GM18909 (cell line): ENCODE measurements around the gene ITGB5.
"Not testable (repeated sequence)": the region's sequence is repeated elsewhere in the genome, so short reads cannot be mapped to it uniquely, and the experiment has no call there.

Source experiments
- ATAC-seq: cut with Tn5 transposase; IDR thresholded peaks from one replicate; pipeline ENCODE4 v1.9.1; 2021; ENCODE audit warnings: mild to moderate bottlenecking; ENCODE audit not compliant: unreplicated experiment, poor library complexity

The ITGB5 gene

DNA sequence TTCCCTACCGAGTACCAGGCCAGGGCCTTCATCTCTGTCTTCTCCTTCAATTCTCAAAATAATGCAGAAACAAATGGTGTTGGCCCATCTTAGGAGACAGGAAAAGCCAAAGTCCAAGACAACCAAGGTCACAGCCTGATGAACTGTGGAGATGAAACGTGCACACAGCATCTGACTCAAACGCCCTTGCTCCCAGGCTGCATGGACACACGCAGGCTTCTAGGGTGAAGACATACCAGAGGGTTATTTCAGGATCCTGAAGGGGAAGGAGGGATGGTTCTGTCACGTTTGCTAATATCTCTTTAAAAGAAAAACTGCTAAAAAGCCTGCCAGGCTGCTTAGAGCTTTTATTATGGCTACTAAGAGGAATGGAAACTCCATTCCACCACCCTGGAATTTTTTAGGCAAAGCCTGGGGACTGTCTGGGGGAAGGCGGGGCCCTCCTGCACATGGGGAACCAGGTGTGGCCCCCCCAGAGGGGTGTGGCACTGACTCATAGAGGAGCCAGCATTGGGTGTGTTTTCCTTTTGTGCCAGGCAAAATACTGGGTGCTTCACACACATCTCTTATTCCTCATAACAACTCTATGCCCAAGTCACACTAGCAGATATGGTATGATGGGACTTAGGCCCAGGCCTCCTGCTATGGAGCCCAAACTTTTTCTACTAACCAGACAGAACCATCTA is 94.0 kb downstream of the ITGB5 start:
- ATAC-seq: no peak

DNA sequence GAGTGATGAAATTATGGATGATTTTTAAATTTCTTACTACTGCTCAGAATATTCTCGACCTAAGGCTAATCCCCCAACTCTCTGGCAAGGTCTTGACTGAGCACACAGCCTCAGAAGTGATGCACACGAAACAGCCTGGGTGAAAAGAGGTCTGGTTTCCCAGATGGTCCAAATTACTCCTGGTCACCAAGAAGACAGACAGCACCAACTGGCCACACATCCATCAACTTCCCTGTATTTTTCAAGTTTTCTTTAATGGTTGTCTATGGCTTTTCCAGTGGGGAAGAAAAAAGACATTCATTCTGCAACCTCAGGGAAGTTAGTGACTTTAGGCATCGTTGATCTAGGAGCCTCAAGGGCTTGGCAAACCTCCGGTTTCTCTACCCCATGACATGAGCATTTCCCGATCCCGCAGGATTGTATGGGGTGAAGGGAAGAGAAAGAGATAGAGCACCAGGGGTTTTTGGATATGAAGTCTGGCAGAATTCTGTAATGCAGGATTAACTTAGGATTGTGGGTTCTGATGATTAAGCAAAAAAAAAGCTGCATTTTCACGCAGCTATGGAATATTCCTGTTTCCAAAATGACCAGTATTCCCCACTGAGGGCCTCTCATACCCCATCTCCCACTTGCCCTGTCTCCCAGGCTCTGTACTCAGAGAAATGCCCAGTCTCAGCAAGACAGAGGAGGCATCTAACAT is 94.7 kb downstream of the ITGB5 start:
- no peak for ATAC-seq

DNA sequence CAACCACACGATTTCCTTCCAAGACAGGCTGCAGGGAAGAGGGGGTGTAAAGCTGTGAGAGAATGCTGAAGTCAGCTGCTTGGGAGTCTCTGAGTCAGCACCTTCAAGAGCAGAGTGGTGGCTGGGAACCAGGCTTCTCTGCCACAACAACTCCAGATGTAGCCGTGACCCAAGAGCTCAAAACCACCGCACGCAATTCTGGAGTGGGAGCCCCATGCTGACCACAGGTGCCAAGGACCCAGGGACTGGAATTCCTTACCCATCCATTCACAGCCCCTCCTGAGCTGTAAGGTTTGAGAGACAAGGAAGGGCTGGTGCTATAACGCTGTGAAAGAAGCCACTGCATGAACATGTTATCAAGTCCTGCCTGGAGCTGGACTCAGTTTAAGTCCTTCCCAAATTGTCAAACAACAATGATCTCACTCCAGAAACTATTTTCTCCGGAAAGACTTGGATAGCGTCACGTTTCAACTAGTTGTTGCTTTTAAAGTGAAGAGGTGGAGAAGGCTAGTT is 95.5 kb downstream of the ITGB5 start:
- no peak for ATAC-seq

DNA sequence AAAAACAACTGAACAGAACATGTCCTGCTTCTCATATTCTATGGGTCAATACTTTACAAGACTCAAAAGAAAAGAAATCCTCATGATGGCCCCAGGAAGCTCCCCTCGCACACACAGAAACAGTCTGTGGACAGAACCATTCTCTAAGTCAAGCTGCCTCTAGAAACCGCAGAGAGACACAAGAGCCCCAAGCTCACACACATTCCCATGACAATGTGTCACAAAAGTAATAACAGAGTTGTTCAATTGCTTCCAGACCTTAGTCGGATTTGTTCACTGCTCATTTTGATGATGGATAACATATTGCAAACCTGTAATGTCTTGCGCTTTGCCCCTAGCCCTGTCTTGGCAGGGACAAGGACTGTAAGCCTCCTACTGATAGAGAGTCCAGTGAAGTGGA is 96.0 kb downstream of the ITGB5 start:
- no peak for ATAC-seq

DNA sequence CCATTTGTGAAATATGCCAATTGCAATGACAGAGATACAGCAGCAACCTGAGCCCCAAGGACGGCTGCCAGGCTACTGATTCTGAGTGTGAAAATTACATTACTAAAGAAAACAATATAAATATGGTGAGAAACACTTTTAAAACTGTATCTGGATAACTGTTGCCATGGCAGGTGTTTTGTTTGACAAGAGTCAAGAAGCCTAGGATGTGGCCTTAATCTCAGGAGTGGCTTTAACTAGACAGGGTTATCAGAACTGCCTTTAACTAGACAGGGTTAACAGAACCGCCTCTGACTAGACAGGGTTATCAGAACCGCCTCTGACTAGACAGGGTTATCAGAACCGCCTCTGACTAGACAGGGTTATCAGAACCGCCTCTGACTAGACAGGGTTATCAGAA is 98.1 kb downstream of the ITGB5 start:
- not testable (repeated sequence) for ATAC-seq

DNA sequence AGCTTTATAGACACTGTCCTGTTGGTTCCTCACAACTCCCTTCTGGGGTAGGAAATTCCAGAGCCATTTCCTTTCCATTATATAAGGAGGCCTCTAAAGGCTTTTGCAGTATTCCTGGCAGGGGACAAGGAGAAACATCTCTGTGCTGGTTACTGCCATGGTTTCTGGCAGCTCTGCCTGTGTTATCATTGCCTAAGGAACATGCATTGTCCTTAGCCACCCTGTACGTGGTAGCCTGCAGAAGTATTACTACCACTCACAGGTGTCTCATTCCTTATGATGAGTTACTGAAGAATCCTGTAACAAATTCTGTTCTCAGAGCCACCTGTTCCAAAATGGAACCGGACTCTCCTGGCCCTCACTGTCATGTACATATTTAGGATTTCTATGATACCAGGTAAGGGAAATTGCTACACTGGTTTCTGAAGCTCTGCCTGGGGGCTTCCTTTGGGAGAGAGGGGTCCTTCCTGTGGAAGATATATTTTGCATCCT is 98.9 kb downstream of the ITGB5 start:
- no peak for ATAC-seq

DNA sequence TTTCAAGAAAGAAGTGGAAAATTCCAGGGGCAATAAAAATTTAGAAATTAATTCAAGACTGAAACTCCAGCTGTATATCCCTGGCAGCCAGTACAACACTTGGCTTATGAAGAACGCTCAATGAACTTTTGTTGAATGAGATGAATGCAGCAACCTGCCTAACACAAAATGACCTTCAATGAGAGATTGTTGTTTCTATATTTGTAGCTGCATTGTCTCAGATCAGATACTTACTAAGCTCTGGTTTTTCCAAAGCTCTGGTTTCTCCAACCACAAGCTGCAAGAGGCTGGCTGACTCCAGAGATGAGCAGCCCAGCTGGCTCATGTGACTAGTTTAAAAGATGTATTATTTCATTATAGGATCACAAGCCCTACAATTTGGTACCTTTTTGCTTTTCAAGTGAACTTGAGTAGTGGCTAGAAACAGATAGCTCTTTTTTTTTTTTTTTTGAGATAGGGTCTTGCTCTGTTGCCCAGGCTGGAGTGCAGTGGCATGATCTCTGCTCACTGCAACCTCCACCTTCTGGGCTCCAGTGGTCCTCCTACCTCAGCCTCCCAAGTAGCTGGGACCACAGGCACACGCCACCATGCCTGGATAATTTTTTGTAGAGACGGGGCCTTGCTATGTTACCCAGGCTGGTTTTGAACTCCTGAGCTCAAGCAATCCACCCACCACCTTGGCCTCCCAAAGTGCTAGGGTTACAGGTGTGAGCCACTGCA is 99.5 kb downstream of the ITGB5 start:
- ATAC-seq: no peak

DNA sequence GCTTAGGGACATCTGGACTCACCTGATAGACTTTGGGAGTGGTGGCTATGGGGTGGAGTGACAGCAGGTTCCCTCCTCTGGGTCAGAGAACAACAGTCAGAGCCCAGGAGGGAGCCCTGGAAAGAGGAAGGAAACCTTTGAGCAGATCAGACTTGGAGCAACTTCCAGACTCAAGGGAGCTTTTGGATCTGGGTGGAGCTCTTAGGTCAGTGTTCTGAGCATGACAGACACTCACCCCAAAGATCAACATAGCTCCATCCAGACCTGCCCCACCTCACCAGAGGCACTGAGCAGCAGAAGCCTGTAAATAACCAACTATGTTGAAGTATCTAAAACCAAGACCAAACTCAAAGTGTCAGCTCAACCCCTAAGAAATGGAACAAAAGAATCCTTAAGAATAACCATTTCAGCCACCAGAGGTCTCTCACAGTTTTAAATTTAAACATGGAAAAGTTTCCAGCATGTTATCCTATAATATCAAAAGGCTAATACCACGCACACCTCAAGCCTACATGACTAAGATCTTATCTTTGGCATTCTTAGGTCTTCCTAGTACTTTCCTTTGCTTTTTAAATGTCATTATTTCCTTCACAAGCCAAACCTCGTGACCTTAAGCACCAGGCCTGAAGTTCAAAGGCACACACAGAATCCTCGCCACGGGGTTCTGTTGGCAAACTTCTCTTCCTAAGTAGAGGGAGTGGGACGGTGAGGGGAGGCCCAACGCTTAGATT is 100.5 kb downstream of the ITGB5 start:
- ATAC-seq: no peak

DNA sequence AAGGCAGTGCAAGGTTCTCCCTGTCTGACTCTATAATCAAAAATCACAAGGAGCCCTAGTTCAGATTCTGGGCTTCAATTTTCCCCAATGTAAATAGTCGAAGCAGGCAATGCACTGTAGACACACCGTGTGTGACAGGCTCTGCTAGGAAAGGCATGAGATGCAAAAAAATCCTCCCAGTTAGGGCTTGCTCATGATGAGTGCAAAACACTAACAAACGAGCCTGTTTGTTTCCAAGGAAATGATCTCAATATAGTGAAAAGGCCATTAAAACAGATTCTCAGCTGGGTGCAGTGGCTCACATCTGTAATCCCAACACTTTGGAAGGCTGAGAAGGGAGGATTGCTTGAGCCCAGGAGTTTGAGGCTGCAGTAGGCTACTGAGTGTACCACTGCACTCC is 101.2 kb downstream of the ITGB5 start:
- ATAC-seq: no peak

DNA sequence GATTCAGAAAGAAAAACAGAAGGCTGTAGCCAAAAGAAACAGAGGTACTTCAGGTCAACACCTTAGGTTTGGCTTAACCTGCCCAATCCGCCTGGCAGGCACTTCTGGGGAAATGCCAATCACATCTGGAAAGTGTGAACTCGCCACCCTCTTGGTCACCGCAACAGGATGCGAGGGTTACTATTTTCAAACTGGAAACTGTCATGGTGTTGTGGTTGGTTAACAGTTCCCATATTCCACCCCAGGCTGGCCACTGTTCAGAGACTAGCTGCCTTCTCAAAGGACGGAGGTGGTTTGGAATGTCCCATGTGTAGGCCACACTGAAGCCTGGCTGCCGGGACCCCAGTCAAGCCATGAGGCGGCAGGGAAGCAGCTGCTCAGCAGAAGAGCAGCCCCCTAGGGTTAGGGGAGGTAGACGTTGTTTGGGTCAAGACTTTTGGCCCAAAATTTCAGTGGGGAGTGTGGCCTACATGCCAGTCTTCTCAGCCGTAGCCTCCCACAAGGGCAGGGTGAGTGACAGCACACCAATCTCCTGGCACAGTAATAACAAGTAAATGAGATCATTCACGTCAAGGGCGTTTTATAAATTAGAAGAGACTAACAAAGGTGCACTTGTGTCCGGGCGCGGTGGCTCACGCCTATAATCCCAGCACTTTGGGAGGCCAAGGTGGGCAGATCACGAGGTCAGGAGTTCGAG is 102.3 kb downstream of the ITGB5 start:
- peak; percentile 63 for ATAC-seq

DNA sequence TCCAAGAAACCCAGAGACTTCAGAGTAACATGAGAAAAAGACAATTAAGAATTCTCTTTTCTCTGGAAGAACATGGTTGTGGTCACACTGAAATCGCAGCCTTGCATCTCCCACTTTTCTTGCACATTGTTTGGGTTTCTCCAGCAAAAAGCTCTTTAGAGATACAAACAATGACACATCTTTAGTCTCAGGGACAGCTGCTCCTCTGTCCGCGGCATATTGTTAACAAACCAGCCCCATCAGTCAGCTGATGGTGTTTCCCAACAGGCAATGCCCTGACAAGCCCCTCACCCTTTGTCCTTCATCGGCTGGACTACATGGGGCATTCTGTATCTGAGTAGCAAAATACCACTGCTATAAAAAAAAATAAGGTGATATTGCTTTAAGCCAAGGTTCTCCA is 103.5 kb downstream of the ITGB5 start:
- no peak for ATAC-seq

DNA sequence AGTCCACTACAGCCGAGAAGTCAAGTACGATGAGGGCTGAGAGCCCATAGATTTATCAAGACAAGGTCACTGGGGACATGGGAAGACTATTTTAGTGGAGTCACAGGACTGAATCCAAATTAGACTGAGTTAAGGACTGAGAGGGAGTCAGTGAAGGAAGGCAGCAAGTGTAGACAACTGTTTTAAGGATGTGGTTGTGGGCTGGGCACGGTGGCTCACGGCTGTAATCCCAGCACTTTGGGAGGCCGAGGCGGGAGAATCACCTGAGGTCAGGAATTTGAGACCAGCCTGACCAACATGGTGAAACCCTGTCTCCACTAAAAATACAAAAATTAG is 104.8 kb downstream of the ITGB5 start:
- ATAC-seq: not testable (repeated sequence)

DNA sequence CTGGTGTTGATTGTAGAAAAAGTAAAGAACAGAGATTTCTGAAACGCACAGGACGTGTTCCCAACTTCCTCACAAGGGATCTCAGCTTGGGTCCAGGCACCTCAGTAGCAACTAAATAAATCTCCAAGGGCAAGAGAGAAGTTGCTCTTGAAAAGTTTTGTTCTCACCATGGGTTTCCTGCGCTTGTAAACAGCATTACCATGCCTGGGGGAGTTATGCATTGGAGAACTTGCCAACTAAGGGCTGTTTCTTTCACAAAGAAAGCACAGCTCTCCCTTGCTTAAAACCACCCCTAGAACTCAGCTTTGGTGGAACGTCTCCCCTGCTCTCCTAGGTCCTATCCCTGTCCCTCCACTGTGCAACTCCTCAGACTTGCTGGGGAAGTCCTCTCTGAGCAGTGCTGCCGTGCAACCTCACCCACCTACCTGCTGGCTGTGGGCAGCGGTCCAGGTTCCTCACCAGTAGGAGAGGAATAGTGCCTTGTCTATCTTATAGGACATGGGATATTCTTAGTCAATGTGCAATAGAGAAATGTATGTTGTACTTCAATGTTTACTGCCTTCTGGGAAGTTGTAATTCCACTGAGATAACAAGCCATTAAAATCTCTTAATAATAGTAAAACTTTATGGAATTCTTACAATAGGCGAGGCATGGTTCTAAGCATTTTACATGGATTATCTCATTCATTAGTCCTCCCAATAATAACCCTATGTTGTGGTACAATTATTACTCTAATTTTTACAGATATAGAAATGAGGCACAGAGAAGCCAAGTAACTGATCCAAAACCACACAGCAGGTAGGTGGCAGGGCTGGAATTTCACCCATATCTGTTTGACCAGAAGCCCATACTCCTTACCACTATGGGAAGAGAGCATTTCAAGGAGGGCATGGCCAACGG is 105.4 kb downstream of the ITGB5 start:
- ATAC-seq: no peak

DNA sequence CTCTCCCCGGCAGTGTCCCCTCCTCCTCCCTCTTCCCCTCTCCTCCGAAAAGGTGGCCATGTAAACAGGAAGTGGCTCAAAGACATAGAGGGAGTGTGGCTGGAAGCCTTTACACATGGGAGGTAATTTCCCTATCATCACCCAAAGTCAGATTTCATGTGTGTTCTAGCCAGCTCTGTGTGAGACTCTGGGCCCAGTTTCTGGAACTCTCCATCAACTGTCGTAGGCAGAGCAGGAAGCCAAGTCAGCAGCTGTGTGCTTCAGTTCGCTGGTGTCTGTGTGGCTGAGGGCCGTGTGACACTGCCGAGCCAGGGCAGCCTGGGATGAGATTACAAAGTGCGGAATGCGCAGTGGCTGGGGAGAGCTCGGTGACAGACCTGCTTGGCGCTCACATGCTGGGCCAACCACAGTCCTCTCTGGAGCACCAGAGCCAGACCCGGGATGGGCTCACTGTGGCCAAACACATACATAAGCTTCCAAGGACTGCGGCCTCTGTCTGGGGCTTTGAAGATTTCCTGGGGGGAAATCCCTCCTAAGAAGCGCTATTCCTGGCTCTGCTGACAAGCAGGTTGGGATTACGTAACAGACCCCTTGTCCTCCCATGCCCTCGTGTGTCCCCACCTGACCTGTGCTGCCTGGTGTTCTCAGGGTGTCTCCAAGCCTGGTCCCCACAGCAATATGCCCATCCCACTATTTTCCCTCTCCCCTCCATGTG is 106.2 kb downstream of the ITGB5 start:
- no peak for ATAC-seq

DNA sequence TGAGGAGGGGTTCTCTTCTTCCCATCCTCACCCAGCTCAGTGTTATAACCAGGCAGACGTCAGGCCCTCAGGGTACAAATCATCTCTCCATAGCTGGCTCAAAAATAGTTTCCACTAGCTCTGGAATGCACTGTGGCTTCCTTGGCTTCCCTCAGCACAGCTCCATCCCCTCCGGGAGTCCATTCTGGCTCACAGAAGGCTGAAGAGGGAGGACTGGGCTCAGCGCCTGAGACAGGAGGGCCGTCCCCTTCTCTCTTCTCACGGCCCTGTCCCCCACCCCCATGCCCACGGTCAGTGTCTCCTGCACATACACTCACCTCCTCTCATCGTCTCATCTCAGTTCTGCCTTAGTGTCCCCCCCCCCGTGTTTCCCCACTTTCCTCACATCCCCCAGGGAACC is 106.8 kb downstream of the ITGB5 start:
- ATAC-seq: no peak

DNA sequence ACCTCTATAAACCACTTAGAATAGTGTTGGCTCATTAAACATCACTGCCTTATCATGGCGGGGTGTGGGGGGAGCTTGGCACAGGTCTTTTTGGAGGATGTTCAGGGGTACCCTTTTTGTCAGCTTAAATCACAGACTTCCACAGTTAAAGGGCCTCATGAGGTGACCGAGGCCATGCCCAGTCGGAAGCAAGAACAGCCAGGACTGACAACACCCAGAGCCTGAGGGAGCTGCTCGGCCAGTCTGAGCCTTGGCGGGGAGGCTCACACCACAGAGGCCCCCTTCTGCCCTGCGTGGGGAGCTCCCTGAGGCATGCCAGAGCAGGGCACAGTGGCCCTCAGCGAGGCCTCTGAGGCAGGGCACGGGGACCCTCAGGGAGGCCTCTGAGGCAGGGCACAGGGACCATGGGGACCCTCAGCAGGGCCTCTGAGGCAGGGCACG is 107.4 kb downstream of the ITGB5 start:
- no peak for ATAC-seq

DNA sequence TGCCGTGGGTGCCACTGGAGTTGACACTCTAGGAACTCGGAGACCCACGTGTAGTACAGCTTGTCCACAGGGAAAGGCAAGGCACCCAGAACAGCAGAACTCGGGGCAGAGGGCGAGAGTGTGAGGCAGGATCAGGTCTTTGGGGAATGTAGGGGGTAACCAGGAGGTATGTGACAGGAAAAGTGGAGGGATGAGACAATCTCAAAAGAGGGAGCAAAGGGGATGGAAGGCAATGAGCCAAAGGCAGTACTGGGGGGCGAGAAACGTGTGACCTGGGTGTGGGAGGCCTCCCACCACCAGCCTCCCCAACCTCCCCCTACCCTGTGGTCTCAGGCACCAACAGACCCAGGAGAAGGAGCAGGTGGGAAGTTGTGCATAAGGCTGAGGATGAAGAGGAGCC is 108.0 kb downstream of the ITGB5 start:
- ATAC-seq: no peak

DNA sequence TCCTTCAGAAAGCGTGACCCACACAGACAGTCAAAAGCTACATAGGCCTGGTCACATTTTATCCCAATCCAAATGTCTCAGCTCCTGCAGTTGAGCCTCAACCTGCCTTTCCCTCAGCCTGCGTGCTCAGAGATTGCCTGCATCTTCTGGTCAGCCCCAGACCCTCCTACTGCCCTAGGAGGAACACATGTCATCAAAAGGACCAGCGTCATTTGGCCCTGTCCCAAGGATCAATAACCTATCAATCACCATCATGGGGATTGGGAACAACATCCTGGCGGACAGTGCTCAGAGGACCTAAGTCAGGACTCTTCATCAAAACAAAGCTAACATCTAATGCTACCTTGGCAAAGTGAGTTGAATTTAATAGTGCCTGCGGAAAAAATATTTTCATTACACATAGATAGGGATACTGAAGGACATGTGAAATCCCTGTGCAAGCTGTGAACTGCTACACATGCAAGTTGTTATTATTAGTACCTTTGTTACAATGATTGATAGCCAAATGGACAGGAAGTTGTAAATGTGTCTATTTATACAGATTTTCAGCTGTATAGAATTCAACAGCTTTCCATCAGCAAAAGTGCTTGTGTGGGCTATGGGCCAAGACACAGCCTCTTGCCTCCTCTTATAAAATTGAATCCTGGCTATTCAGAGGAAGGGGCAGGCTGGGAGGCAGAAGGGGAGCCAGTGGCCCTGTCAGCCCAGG is 109.2 kb downstream of the ITGB5 start:
- ATAC-seq: no peak
